CD4-positive, CD25-positive, alpha-beta regulatory T cell (primary cell): ENCODE data around the gene BANF1. TPM values are rescaled to one million over a fixed set of nuclear protein-coding genes. Genes with fewer than 3 reads are reported as not detected.
A peak's percentile ranks its signal among the peaks of the same experiment; 100 is the strongest.

Source experiments
- ATAC-seq, 2 donors: fragments of 150-1000 bp; cut with Tn5 transposase; one replicate each; pipeline ENCODE4 v1.10.0; 2021; ENCODE audit warnings: low read depth in 2 of 2, moderate number of reproducible peaks in 2 of 2, moderate library complexity in 1 of 2
- DNase-seq, 3 donors: peaks; one replicate each; pipeline versions ENCODE4 v3.0.0 to v3.0.0-alpha.2; 2012 to 2022; ENCODE audit warnings: mixed read lengths in 1 of 3
- H3K27ac ChIP-seq: one replicate; pipeline ENCODE4 v1.7.0; 2013; ENCODE audit warnings: mild to moderate bottlenecking, low read length; ENCODE audit not compliant: insufficient read depth, poor library complexity, severe bottlenecking
- H3K27me3 ChIP-seq: one replicate; pipeline ENCODE4 v1.7.0; 2013; ENCODE audit warnings: low read length; ENCODE audit not compliant: control insufficient read depth, insufficient read depth
- H3K36me3 ChIP-seq: one replicate; pipeline ENCODE4 v1.7.0; 2013; ENCODE audit warnings: mild to moderate bottlenecking, low read length, moderate library complexity; ENCODE audit not compliant: control insufficient read depth, insufficient read depth
- H3K4me1 ChIP-seq: 2 replicates; pipeline ENCODE4 v1.7.0; 2013; ENCODE audit warnings: mild to moderate bottlenecking, low read length; ENCODE audit not compliant: insufficient read depth, control insufficient read depth, poor library complexity, severe bottlenecking
- H3K4me3 ChIP-seq: one replicate; pipeline ENCODE4 v1.7.0; 2013; ENCODE audit warnings: low read depth, mild to moderate bottlenecking, low read length, moderate library complexity
- H3K9me3 ChIP-seq, 2 experiments: 1 replicate in 1 of 2; 2 replicates in 1 of 2; pipeline ENCODE4 v1.7.0; 2013; ENCODE audit warnings: low read length in 2 of 2, mild to moderate bottlenecking in 1 of 2, moderate library complexity in 1 of 2; ENCODE audit not compliant: control insufficient read depth in 2 of 2
- H3K27ac Mint-ChIP-seq, 3 donors: one replicate each; pipeline ENCODE4 v1.8.0; 2020 to 2022; ENCODE audit warnings: mild to moderate bottlenecking in 3 of 3, mixed read lengths in 3 of 3, moderate library complexity in 2 of 3
- H3K27me3 Mint-ChIP-seq: one replicate; pipeline ENCODE4 v1.8.0; 2022; ENCODE audit warnings: mild to moderate bottlenecking, mixed read lengths
- H3K36me3 Mint-ChIP-seq: one replicate; pipeline ENCODE4 v1.8.0; 2020; ENCODE audit warnings: mixed read lengths
- H3K4me1 Mint-ChIP-seq, 4 donors: one replicate each; pipeline ENCODE4 v1.8.0; 2020 to 2022; ENCODE audit warnings: mixed read lengths in 4 of 4, mild to moderate bottlenecking in 1 of 4
- H3K4me3 Mint-ChIP-seq, 4 donors: one replicate each; pipeline ENCODE4 v1.8.0; 2020 to 2022; ENCODE audit warnings: mild to moderate bottlenecking in 4 of 4, mixed read lengths in 4 of 4, moderate library complexity in 3 of 4
- H3K9me3 Mint-ChIP-seq, 7 donors: one replicate each; pipeline ENCODE4 v1.8.0; 2020 to 2022; ENCODE audit warnings: mixed read lengths in 7 of 7, mild to moderate bottlenecking in 3 of 7, moderate library complexity in 2 of 7
- polyA plus RNA-seq, 4 donors: library from polyadenylated mRNA; unstranded; fragments of 300-500 nt; fragmentation: Illumina TruSeq; gene quantifications; one replicate each; pipeline ENCODE4 v1.2.3, GENCODE V29; 2021
- total RNA-seq: library from RNA; stranded (reverse); gene quantifications from one replicate; pipeline ENCODE4 v1.2.3, GENCODE V29; 2022

BANF1 gene
- total and polyA plus RNA-seq, 5 donors from 2014 or later, result 41.8 to 170 (median 147) TPM

GRCh38 chr11:65975771-65976170 is 26.5 kb upstream of the BANF1 start:
- Mint-ChIP-seq H3K27ac (peak overlapping the region in 1 of 3 donors; percentile 88), H3K36me3 (peaks cover 36% of the 10 kb centered on the region), H3K4me3 (peak overlapping the region in 1 of 4 donors; percentile 29), H3K4me1 (peaks cover 0 to 8% (median 4%) of the 10 kb centered on the region in 4 donors), H3K9me3 (peaks cover 0 to 1% (median 0%) of the 10 kb centered on the region in 7 donors), H3K27me3 (no peaks in the 10 kb centered on the region)
- ATAC-seq (no peak), DNase-seq (no peak)
- H3K27ac ChIP-seq, result no peak overlapping the region
- H3K4me1 ChIP-seq, result no peaks in the 10 kb centered on the region
- H3K9me3 ChIP-seq, result no peaks in the 10 kb centered on the region
- no peaks in the 10 kb centered on the region for H3K27me3 ChIP-seq
- no peak overlapping the region for H3K4me3 ChIP-seq
- peaks cover 26% of the 10 kb centered on the region for H3K36me3 ChIP-seq

- no peaks in the 10 kb centered on the region for H3K4me1 ChIP-seq
- no peaks in the 10 kb centered on the region for H3K27me3 ChIP-seq
- H3K9me3 Mint-ChIP-seq, result peaks cover 0 to 1% (median 0%) of the 10 kb centered on the region in 7 donors
- peak overlapping the region in 2 of 3 donors; percentile 46 to 88 for H3K27ac Mint-ChIP-seq
- peaks cover 0 to 8% (median 4%) of the 10 kb centered on the region in 4 donors for H3K4me1 Mint-ChIP-seq
- H3K4me3 ChIP-seq, result no peak overlapping the region
- H3K36me3 ChIP-seq, result peaks cover 26% of the 10 kb centered on the region
- ATAC-seq, result no peak
- H3K27me3 Mint-ChIP-seq, result no peaks in the 10 kb centered on the region
- H3K27ac ChIP-seq, result no peak overlapping the region
- no peak for DNase-seq
- H3K9me3 ChIP-seq, result no peaks in the 10 kb centered on the region
- H3K4me3 Mint-ChIP-seq, result peak overlapping the region in 2 of 4 donors; percentile 11 to 29
- peaks cover 36% of the 10 kb centered on the region for H3K36me3 Mint-ChIP-seq
These were observed 25.8 kb upstream of the BANF1 start for GRCh38 chr11:65976216-65977176.

- H3K27me3 ChIP-seq, result no peaks in the 10 kb centered on the region
- H3K27me3 Mint-ChIP-seq, result no peaks in the 10 kb centered on the region
- H3K9me3 ChIP-seq, result no peaks in the 10 kb centered on the region
- DNase-seq, result no peak
- ATAC-seq, result no peak
- H3K27ac Mint-ChIP-seq, result no peak overlapping the region
- H3K27ac ChIP-seq, result no peak overlapping the region
- peaks cover 0 to 5% (median 2%) of the 10 kb centered on the region in 4 donors for H3K4me1 Mint-ChIP-seq
- peaks cover 29% of the 10 kb centered on the region for H3K36me3 Mint-ChIP-seq
- H3K4me1 ChIP-seq, result no peaks in the 10 kb centered on the region
- peaks cover 26% of the 10 kb centered on the region for H3K36me3 ChIP-seq
- no peak overlapping the region for H3K4me3 Mint-ChIP-seq
- no peak overlapping the region for H3K4me3 ChIP-seq
- peaks cover 0 to 1% (median 0%) of the 10 kb centered on the region in 7 donors for H3K9me3 Mint-ChIP-seq
These were observed 24.5 kb upstream of the BANF1 start for GRCh38 chr11:65977621-65978390.

- Histone ChIP-seq H3K4me1 (no peaks in the 10 kb centered on the region), H3K9me3 (no peaks in the 10 kb centered on the region), H3K27me3 (no peaks in the 10 kb centered on the region), H3K36me3 (peaks cover 26% of the 10 kb centered on the region), H3K27ac (no peak overlapping the region), H3K4me3 (no peak overlapping the region)
- no peak for DNase-seq
- H3K36me3 Mint-ChIP-seq, result peaks cover 22% of the 10 kb centered on the region
- peaks cover 0 to 5% (median 0%) of the 10 kb centered on the region in 4 donors for H3K4me1 Mint-ChIP-seq
- peak overlapping the region in 1 of 3 donors; percentile 14 for H3K27ac Mint-ChIP-seq
- ATAC-seq, result no peak
- H3K27me3 Mint-ChIP-seq, result no peaks in the 10 kb centered on the region
- no peak overlapping the region for H3K4me3 Mint-ChIP-seq
- peaks cover 0 to 1% (median 0%) of the 10 kb centered on the region in 7 donors for H3K9me3 Mint-ChIP-seq
These were observed 23.7 kb upstream of the BANF1 start for GRCh38 chr11:65978391-65979238.

GRCh38 chr11:65979261-65979759 is 23.0 kb upstream of the BANF1 start:
- H3K36me3 ChIP-seq, result peaks cover 26% of the 10 kb centered on the region
- DNase-seq, result no peak
- H3K27ac Mint-ChIP-seq, result no peak overlapping the region

GRCh38 chr11:65981101-65981740 is 21.1 kb upstream of the BANF1 start:
- no peaks in the 10 kb centered on the region for H3K4me1 Mint-ChIP-seq
- ATAC-seq (no peak), DNase-seq (no peak)
- Histone ChIP-seq H3K4me3 (no peak overlapping the region), H3K27ac (no peak overlapping the region), H3K9me3 (no peaks in the 10 kb centered on the region), H3K36me3 (peaks cover 26% of the 10 kb centered on the region), H3K4me1 (no peaks in the 10 kb centered on the region), H3K27me3 (no peaks in the 10 kb centered on the region)
- no peak overlapping the region for H3K27ac Mint-ChIP-seq
- peaks cover 0 to 1% (median 0%) of the 10 kb centered on the region in 7 donors for H3K9me3 Mint-ChIP-seq
- H3K27me3 Mint-ChIP-seq, result no peaks in the 10 kb centered on the region
- no peak overlapping the region for H3K4me3 Mint-ChIP-seq
- peaks cover 11% of the 10 kb centered on the region for H3K36me3 Mint-ChIP-seq

More at GRCh38 chr11:65979261-65979759, 23.0 kb upstream of the BANF1 start:
- Histone ChIP-seq H3K4me1 (no peaks in the 10 kb centered on the region), H3K4me3 (no peak overlapping the region), H3K9me3 (no peaks in the 10 kb centered on the region), H3K27ac (no peak overlapping the region), H3K27me3 (no peaks in the 10 kb centered on the region)
- Mint-ChIP-seq H3K36me3 (peaks cover 20% of the 10 kb centered on the region), H3K27me3 (no peaks in the 10 kb centered on the region), H3K9me3 (peaks cover 0 to 1% (median 0%) of the 10 kb centered on the region in 7 donors), H3K4me1 (peaks cover 0 to 5% (median 0%) of the 10 kb centered on the region in 4 donors), H3K4me3 (no peak overlapping the region)
- no peak for ATAC-seq
